HG03575 (cell line): ENCODE data around the gene TMEM42.
"Not testable (repeated sequence)": the region's sequence is repeated elsewhere in the genome, so short reads cannot be mapped to it uniquely, and the experiment has no call there.

ENCODE experiments used
- ATAC-seq: cut with Tn5 transposase; IDR thresholded peaks from one replicate; pipeline ENCODE4 v1.9.1; 2021; ENCODE audit not compliant: unreplicated experiment, insufficient number of reproducible peaks, low FRiP score; ENCODE audit errors: extremely low read depth

TMEM42 gene

GRCh38 chr3:44861412-44862225, at the start of gene TMEM42:
Gene TMEM42 (plus strand): TSS chr3:44861912. CDS start chr3:44861925, 13 bp downstream.
- ATAC-seq, result peak; percentile 50

GRCh38 chr3:44814751-44815150, 47.0 kb upstream of the TMEM42 start:
- ATAC-seq, result no peak

GRCh38 chr3:44816334-44816733, 45.4 kb upstream of the TMEM42 start:
- ATAC-seq, result not testable (repeated sequence)

GRCh38 chr3:44821206-44821605, 40.5 kb upstream of the TMEM42 start:
- ATAC-seq, result not testable (repeated sequence)

- no peak for ATAC-seq
Observed at GRCh38 chr3:44825264-44825925, 36.3 kb upstream of the TMEM42 start.

- no peak for ATAC-seq
Observed at GRCh38 chr3:44827196-44827595, 34.5 kb upstream of the TMEM42 start.

- ATAC-seq, result no peak
Observed at GRCh38 chr3:44831232-44831631, 30.5 kb upstream of the TMEM42 start.

GRCh38 chr3:44832032-44832431, 29.7 kb upstream of the TMEM42 start:
- ATAC-seq, result no peak

GRCh38 chr3:44832965-44833364, 28.7 kb upstream of the TMEM42 start:
- ATAC-seq, result no peak

- no peak for ATAC-seq
Observed at GRCh38 chr3:44833394-44833793, 28.3 kb upstream of the TMEM42 start.

- no peak for ATAC-seq
Observed at GRCh38 chr3:44835684-44836083, 26.0 kb upstream of the TMEM42 start.

- ATAC-seq, result no peak
Observed at GRCh38 chr3:44842376-44842775, 19.3 kb upstream of the TMEM42 start.

GRCh38 chr3:44845528-44846520, 15.9 kb upstream of the TMEM42 start:
- no peak for ATAC-seq

- no peak for ATAC-seq
Observed at GRCh38 chr3:44848634-44849033, 13.1 kb upstream of the TMEM42 start.

GRCh38 chr3:44856663-44857062, 5.0 kb upstream of the TMEM42 start:
- ATAC-seq, result not testable (repeated sequence)

- no peak for ATAC-seq
Observed at GRCh38 chr3:44860117-44860516, 1.6 kb upstream of the TMEM42 start.

- no peak for ATAC-seq
Observed at GRCh38 chr3:44862226-44862637, 520 bp downstream of the TMEM42 start.

GRCh38 chr3:44865272-44866035, 3.7 kb downstream of the TMEM42 start:
- no peak for ATAC-seq
